Measurements from ENCODE around the gene RRAS2.
"Not testable (repeated sequence)": the region's sequence is repeated elsewhere in the genome, so short reads cannot be mapped to it uniquely, and the experiment has no call there.

Gene RRAS2

GRCh38 chr11:14370496-14370895, 11.5 kb upstream of the RRAS2 start:
- DNase-seq = no peak

- no peak for DNase-seq
Measured at GRCh38 chr11:14369598-14369997, 10.6 kb upstream of the RRAS2 start.

- no peak for DNase-seq
Measured at GRCh38 chr11:14366936-14367335, 8.0 kb upstream of the RRAS2 start.

GRCh38 chr11:14364322-14364721, 5.3 kb upstream of the RRAS2 start:
- no peak for DNase-seq

GRCh38 chr11:14362611-14363010, 3.6 kb upstream of the RRAS2 start:
- peak; percentile 55 for DNase-seq

GRCh38 chr11:14361951-14362350, 3.0 kb upstream of the RRAS2 start:
- DNase-seq = no peak

- DNase-seq = no peak
Measured at GRCh38 chr11:14360976-14361375, 2.0 kb upstream of the RRAS2 start.

- no peak for DNase-seq
Measured at GRCh38 chr11:14359501-14360031, 583 bp upstream of the RRAS2 start.

GRCh38 chr11:14357881-14358728, 878 bp downstream of the RRAS2 start:
- DNase-seq = no peak

GRCh38 chr11:14356342-14356741, 2.6 kb downstream of the RRAS2 start:
- no peak for DNase-seq

- not testable (repeated sequence) for DNase-seq
Measured at GRCh38 chr11:14354604-14355003, 4.4 kb downstream of the RRAS2 start.

GRCh38 chr11:14350716-14351238, 8.2 kb downstream of the RRAS2 start:
- no peak for DNase-seq

GRCh38 chr11:14350215-14350614, 8.8 kb downstream of the RRAS2 start:
- no peak for DNase-seq

GRCh38 chr11:14347991-14348390, 11.0 kb downstream of the RRAS2 start:
- no peak for DNase-seq

GRCh38 chr11:14347494-14347893, 11.5 kb downstream of the RRAS2 start:
- no peak for DNase-seq

- DNase-seq = no peak
Measured at GRCh38 chr11:14346303-14346955, 12.6 kb downstream of the RRAS2 start.

- no peak for DNase-seq
Measured at GRCh38 chr11:14345668-14346067, 13.3 kb downstream of the RRAS2 start.

- DNase-seq = not testable (repeated sequence)
Measured at GRCh38 chr11:14345016-14345415, 14.0 kb downstream of the RRAS2 start.

- DNase-seq = no peak
Measured at GRCh38 chr11:14342906-14343305, 16.1 kb downstream of the RRAS2 start.

GRCh38 chr11:14341968-14342367, 17.0 kb downstream of the RRAS2 start:
- no peak for DNase-seq

GRCh38 chr11:14340721-14341120, 18.3 kb downstream of the RRAS2 start:
- DNase-seq = no peak

GRCh38 chr11:14339356-14339755, 19.6 kb downstream of the RRAS2 start:
- DNase-seq = no peak

- no peak for DNase-seq
Measured at GRCh38 chr11:14336507-14337503, 22.2 kb downstream of the RRAS2 start.
